Measurements from ENCODE around the gene TM7SF2.
A peak's percentile ranks its signal among the peaks of the same experiment; 100 is the strongest.

- TF ChIP-seq CTCF (IDR thresholded peaks at IDR 0.05 in 8 of 11, conservative IDR thresholded peaks at IDR 0.05 in 3 of 11) (peak in 1 of 11 experiments; percentile 29), POLR2A (IDR thresholded peaks at IDR 0.05) (peak in 1 of 3 donors; percentile 72), POLR2AphosphoS5 (IDR thresholded peaks at IDR 0.05) (peak; percentile 89 to 96 (median 94))
Measured at GRCh38 chr11:65111744-65112545, at the start of gene TM7SF2.

Data from spleen (tissue), 7 donors.